22Rv1 (cell line): ENCODE results near the gene TAC3.
"Not testable (repeated sequence)": the region's sequence is repeated elsewhere in the genome, so short reads cannot be mapped to it uniquely, and the experiment has no call there.

Source experiments
- H3K27ac ChIP-seq: fragments of 450-650 bp; 2 replicates; pipeline ENCODE4 v1.5.1; 2017
- CTCF ChIP-seq: fragments of 450-650 bp; IDR thresholded peaks from 2 replicates; pipeline ENCODE4 v1.5.1; 2017; ENCODE audit warnings: mild to moderate bottlenecking
- ZFX ChIP-seq: fragments of 450-650 bp; IDR thresholded peaks from 2 replicates; pipeline ENCODE4 v1.6.1; 2017; ENCODE audit warnings: antibody characterized with exemption, borderline replicate concordance

TAC3 gene

GRCh38 chr12:57031789-57032188 is 15.5 kb upstream of the TAC3 start:
- TF ChIP-seq ZFX: no peak
- no peak for TF ChIP-seq CTCF
- H3K27ac ChIP-seq: no peak overlapping the region

GRCh38 chr12:57031138-57031725 is 14.9 kb upstream of the TAC3 start:
- no peak for TF ChIP-seq CTCF
- no peak for TF ChIP-seq ZFX
- no peak overlapping the region for H3K27ac ChIP-seq

GRCh38 chr12:57029457-57029856 is 13.1 kb upstream of the TAC3 start:
- no peak overlapping the region for H3K27ac ChIP-seq
- TF ChIP-seq CTCF: no peak

GRCh38 chr12:57027805-57028153 is 11.4 kb upstream of the TAC3 start:
- TF ChIP-seq ZFX (no peak), CTCF (no peak)
- H3K27ac ChIP-seq: no peak overlapping the region

GRCh38 chr12:57027011-57027804 is 10.9 kb upstream of the TAC3 start:
- H3K27ac ChIP-seq: no peak overlapping the region

GRCh38 chr12:57025196-57025595 is 8.9 kb upstream of the TAC3 start:
- TF ChIP-seq ZFX: no peak
- TF ChIP-seq CTCF: no peak
- H3K27ac ChIP-seq: no peak overlapping the region

More at GRCh38 chr12:57027011-57027804, 10.9 kb upstream of the TAC3 start:
- no peak for TF ChIP-seq CTCF
- no peak for TF ChIP-seq ZFX

- not testable (repeated sequence) for H3K27ac ChIP-seq
Measured at GRCh38 chr12:57022324-57022723, 6.0 kb upstream of the TAC3 start.
